Gastrocnemius medialis (tissue), 4 donors: ENCODE data around the gene AKR1C2. TPM values are rescaled to one million over a fixed set of nuclear protein-coding genes. Genes with fewer than 3 reads are reported as not detected.

ENCODE experiments used
- ATAC-seq, 2 donors: fragments of 150-250 bp; one replicate each; pipeline ENCODE4 v1.9.1; 2016
- DNase-seq, 2 donors: peaks; one replicate each; pipeline ENCODE4 v3.0.0-alpha.2; 2019
- H3K27ac ChIP-seq, 4 donors: fragments of 200-600 bp; sonication (generic); 1 replicate in 1 of 4; 2 replicates in 3 of 4; pipeline ENCODE4 v1.5.1; 2016 to 2018; ENCODE audit warnings: mild to moderate bottlenecking in 2 of 4, moderate library complexity in 1 of 4
- H3K27me3 ChIP-seq, 3 donors: fragments of 200-600 bp; sonication (generic) in 2 of 3; 1 replicate in 1 of 3; 2 replicates in 2 of 3; pipeline versions ENCODE4 v1.5.1 to v1.6.0; 2016 to 2019; ENCODE audit warnings: mild to moderate bottlenecking in 1 of 3, moderate library complexity in 1 of 3
- H3K36me3 ChIP-seq, 2 donors: fragments of 200-600 bp; sonication (generic) in 1 of 2; one replicate each; pipeline ENCODE4 v1.5.1; 2017 to 2018
- H3K4me1 ChIP-seq, 2 donors: fragments of 200-600 bp; sonication (generic) in 1 of 2; one replicate each; pipeline ENCODE4 v1.5.1; 2016 to 2017; ENCODE audit warnings: mild to moderate bottlenecking in 2 of 2
- H3K4me3 ChIP-seq, 4 donors: fragments of 200-600 bp; sonication (generic) in 3 of 4; 1 replicate in 1 of 4; 2 replicates in 3 of 4; pipeline ENCODE4 v1.5.1; 2016 to 2019; ENCODE audit warnings: mild to moderate bottlenecking in 2 of 4
- H3K9me3 ChIP-seq, 3 donors: fragments of 200-600 bp; sonication (generic) in 2 of 3; 1 replicate in 1 of 3; 2 replicates in 2 of 3; pipeline ENCODE4 v1.5.1; 2016 to 2019
- POLR2A ChIP-seq, 2 donors: fragments of 450-650 bp; IDR thresholded peaks; one replicate each; pipeline ENCODE4 v1.6.1; 2017; ENCODE audit warnings: antibody characterized with exemption in 2 of 2, mild to moderate bottlenecking in 2 of 2, moderate library complexity in 2 of 2
- in situ Hi-C, 4 donors: fragments of 200-750 bp; cut with MboI; loops; one replicate each; pipeline versions ENCODE4 v1.15.0 to v1.8.0; 2017; ENCODE audit warnings: low sequenced_read_pairs in 4 of 4
- intact Hi-C: fragments of 100-400 bp; cut with DNase I; formaldehyde crosslinking; loops from one replicate; pipeline ENCODE4 v1.15.1; 2023; ENCODE audit warnings: low total_unique reads
- total RNA-seq, 4 donors: library from RNA; depleted of rRNA; stranded (reverse); fragments of >200 nt; gene quantifications; one replicate each; pipeline versions ENCODE4 v1.1.0 to v1.2.3, GENCODE V29; 2016
- TF ChIP-seq, protein P1 (sequence below), 5 experiments: fragments of 450-650 bp in 3 of 5; fragments of 200-600 bp in 2 of 5; sonication (generic) in 2 of 5; IDR thresholded peaks in 4 of 5; conservative IDR thresholded peaks in 1 of 5; 1 replicate in 4 of 5; 2 replicates in 1 of 5; pipeline ENCODE4 v1.5.1; 2016 to 2019; ENCODE audit warnings: antibody characterized with exemption in 5 of 5, mild to moderate bottlenecking in 3 of 5, moderate library complexity in 3 of 5

Gene AKR1C2
- total RNA-seq, 4 donors from 2014 or later, result 325 to 380 (median 345) TPM

DNA sequence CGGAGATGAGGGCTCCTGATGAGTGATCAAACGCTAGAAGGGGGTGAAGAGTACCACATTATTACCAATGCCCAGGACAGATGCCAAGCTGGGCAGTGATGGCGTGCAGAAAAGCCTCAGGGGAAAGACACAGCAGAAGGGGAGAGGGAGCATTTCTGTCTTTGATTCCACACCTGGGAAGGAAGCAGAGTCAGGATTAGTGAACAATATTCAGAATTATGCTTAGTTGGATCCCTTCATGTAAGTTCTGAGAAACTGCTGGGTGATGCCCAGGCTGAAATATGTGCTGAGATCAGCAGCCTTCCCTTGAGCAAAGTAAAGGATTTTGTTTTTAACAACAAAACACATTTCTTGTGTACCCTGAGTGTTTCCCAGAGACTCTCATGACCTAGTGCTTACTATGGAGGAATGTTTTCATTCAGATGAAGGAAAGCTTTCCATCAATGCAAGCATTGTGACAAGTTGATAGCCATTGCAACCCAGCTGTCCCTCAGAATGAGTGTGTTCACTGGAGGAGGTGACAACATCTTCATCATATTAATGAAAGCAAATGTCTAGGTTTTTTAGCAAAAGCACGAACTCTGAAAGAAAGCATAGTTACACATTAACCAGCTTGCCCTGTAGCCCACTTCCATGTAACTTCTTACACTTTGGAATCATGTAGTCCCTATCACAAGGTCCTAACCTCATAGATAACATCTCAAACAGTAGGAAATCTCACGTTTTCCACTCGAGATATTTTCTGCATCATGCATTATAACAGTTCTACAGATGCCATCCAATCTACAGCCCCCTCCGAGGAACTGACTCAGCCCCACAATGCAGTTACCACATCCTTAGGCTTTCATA lies 64.2 kb downstream of the AKR1C2 start:
- Histone ChIP-seq H3K9me3 (no peaks in the 10 kb centered on the region), H3K27ac (no peak overlapping the region), H3K4me1 (peaks cover 28 to 34% of the 10 kb centered on the region in 2 donors), H3K27me3 (no peaks in the 10 kb centered on the region), H3K36me3 (no peaks in the 10 kb centered on the region), H3K4me3 (no peak overlapping the region)
- intact Hi-C loops, result no loop called here
- in situ Hi-C loops, result no loop called here
- TF ChIP-seq, protein P1, sequence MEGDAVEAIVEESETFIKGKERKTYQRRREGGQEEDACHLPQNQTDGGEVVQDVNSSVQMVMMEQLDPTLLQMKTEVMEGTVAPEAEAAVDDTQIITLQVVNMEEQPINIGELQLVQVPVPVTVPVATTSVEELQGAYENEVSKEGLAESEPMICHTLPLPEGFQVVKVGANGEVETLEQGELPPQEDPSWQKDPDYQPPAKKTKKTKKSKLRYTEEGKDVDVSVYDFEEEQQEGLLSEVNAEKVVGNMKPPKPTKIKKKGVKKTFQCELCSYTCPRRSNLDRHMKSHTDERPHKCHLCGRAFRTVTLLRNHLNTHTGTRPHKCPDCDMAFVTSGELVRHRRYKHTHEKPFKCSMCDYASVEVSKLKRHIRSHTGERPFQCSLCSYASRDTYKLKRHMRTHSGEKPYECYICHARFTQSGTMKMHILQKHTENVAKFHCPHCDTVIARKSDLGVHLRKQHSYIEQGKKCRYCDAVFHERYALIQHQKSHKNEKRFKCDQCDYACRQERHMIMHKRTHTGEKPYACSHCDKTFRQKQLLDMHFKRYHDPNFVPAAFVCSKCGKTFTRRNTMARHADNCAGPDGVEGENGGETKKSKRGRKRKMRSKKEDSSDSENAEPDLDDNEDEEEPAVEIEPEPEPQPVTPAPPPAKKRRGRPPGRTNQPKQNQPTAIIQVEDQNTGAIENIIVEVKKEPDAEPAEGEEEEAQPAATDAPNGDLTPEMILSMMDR (IDR thresholded peaks at IDR 0.05 in 4 of 5, conservative IDR thresholded peaks at IDR 0.05 in 1 of 5), result no peak
- TF ChIP-seq POLR2A (IDR thresholded peaks at IDR 0.05), result no peak
- no peak for ATAC-seq
- no peak for DNase-seq

Other genes with a start within 250 kb of the AKR1C2 start
- 1 to 10 TPM in 3 of 4 donors, not detected in 1; 2.1 to 6.7 (median 5.5) TPM for gene AKR1E2, start 177.7 kb downstream of the AKR1C2 start, total RNA-seq
- gene AKR1C1, start 40.4 kb downstream of the AKR1C2 start, total RNA-seq, result 100 to 1,000 TPM; 203 to 254 (median 208) TPM
- 100 to 1,000 TPM in 3 of 4 donors, 10 to 100 TPM in 1; 48.3 to 293 (median 197) TPM for gene AKR1C3, start 90.6 kb upstream of the AKR1C2 start, total RNA-seq
- under 1 TPM in 1 of 4 donors, not detected in 3; 0.56 TPM for gene AKR1C8, start 181.3 kb upstream of the AKR1C2 start, total RNA-seq
- under 1 TPM in 1 of 4 donors, not detected in 3; 0.35 TPM for gene AKR1C4, start 193.0 kb upstream of the AKR1C2 start, total RNA-seq